NCI-H146 treated with DMSO at 0.1 percent for 48 hours (cell line): ENCODE results near the gene ADGRA3.
"Not testable (repeated sequence)": the region's sequence is repeated elsewhere in the genome, so short reads cannot be mapped to it uniquely, and the experiment has no call there.

Experiments
- DNase-seq: peaks from one replicate; lab custom pipeline; 2025; ENCODE audit not compliant: unreplicated experiment; lab: John Stamatoyannopoulos, UW

Gene ADGRA3

GRCh38 chr4:22482250-22483127, 33.4 kb downstream of the ADGRA3 start:
- DNase-seq: no peak

DNA sequence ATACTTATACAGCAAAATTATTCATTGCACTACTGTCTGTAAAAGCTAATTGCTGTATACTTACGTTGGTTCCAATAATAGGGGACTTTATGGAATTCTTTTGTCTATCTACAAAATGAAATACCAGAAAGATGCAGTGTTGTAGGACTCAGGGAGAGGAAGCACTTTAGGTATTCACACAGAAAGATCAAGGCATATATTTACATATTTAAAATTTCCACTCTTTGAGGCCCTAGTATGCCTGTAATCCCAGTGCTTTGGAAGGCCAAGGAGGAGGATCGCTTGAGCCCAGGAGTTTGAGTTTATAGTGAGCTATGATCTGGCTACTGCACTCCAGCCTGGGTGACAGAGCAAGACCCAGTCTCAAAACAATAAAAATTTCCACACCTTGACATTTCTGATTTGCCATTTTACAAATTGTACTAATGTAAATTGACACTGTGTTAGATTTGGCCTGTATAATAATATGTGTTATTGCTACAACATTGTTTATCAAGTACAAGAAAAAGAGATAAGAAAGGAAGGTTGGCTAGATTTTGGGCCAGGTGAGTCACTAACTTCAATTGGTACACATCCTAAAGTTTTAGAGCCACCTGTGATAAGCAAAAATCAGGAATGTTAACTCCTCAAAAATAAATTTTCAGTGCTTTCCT, 35.1 kb downstream of the ADGRA3 start:
- no peak for DNase-seq

GRCh38 chr4:22478426-22478825, 37.4 kb downstream of the ADGRA3 start:
- no peak for DNase-seq

DNA sequence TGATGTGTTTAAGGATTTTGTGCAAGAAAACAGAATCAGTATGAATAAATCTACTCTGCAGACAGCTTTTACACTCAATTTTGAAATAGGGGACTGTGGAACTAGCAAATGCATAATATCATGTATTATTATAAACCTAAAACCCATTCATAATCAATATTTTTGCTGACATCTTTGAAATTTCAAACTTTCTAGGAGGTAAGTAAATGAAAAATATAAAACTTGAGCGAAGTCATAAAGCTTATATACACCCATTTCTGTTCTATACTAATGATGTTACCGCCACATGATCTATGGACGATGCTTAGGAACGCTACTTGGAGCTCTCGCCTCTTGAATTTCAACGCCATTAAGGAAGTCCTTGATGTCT, 38.1 kb downstream of the ADGRA3 start:
- no peak for DNase-seq

DNA sequence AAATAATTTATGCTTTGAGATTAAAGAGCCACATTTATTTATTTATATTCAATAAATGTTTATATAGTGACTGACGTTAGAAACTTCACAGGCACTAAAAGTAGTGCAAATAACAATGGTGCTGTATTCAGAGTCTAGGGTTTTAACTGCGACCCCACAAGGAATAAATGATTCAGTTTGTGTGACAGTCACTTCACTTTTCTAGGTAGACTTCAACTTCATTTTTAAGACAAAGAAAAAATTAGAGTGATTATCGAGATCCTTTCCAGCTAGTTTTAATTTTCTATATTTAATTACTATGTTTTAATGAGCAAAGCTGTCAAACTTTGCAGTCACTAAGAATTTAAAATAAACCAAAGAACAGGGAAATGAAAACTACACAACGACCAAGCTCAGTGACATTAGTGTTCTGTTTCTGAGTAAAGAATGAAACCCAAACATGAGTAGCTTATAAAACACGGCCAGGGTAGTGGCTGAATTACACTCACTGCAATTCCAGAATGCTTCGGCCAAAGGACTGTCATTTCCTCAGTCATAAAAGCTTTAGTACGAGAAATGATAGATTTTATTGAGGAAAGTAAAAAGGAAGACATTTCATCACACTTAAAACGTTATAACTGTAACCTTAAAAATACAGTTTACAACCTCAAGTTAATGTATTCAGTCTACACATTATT, 38.6 kb downstream of the ADGRA3 start:
- no peak for DNase-seq

- DNase-seq: no peak
Observed at GRCh38 chr4:22476011-22476410, 39.9 kb downstream of the ADGRA3 start.

DNA sequence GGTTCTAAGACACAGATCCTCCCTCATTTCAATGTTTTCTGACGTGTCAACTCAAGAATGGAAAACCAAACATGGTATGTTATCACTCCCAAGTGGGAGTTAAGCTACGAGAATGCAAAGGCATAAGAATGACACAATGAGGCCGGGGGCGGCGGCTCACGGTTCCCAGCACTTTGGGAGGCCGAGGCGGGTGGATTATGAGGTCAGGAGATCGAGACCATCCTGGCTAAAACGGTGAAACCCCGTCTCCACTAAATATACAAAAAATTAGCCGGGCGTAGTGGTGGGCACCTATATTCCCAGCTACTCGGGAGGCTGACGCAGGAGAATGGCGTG, 40.6 kb downstream of the ADGRA3 start:
- DNase-seq: not testable (repeated sequence)

DNA sequence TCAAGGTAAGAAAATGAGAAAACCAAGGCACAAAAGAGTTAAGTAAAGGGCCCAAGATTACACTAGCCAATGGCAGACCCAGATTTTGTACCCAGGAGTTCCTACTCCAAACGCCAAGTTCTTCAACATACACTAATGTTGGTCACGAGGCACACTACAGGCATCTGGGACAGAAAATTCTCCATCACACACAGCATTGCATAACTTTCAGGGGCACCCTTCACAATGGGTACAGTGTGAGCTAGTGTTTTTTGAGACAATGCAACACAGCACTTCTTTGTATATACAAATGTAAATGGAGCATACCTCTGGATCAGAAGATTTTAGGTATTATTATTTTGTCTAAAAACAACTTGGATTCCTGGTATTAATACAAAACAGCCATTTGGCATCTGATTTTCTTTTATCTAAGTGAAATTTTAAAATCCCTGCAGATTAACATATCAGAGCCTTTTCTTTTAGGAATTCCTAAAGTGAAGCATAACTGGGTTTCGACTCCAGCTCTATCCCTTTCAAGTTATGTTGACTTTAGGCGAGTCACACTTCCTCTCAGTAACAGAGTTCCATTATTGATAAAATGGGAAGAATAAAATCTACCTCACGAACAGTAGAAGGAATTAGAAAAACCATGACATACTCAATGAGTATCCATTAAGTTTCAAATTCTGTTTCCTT, 41.1 kb downstream of the ADGRA3 start:
- no peak for DNase-seq

- no peak for DNase-seq
Observed at GRCh38 chr4:22473268-22473667, 42.6 kb downstream of the ADGRA3 start.

GRCh38 chr4:22471999-22472461, 43.8 kb downstream of the ADGRA3 start:
- no peak for DNase-seq

- no peak for DNase-seq
Observed at GRCh38 chr4:22471419-22471818, 44.4 kb downstream of the ADGRA3 start.

GRCh38 chr4:22466581-22466980, 49.3 kb downstream of the ADGRA3 start:
- DNase-seq: no peak

GRCh38 chr4:22465996-22466395, 49.9 kb downstream of the ADGRA3 start:
- DNase-seq: no peak

- no peak for DNase-seq
Observed at GRCh38 chr4:22465349-22465748, 50.5 kb downstream of the ADGRA3 start.

GRCh38 chr4:22463179-22463578, 52.7 kb downstream of the ADGRA3 start:
- DNase-seq: no peak

DNA sequence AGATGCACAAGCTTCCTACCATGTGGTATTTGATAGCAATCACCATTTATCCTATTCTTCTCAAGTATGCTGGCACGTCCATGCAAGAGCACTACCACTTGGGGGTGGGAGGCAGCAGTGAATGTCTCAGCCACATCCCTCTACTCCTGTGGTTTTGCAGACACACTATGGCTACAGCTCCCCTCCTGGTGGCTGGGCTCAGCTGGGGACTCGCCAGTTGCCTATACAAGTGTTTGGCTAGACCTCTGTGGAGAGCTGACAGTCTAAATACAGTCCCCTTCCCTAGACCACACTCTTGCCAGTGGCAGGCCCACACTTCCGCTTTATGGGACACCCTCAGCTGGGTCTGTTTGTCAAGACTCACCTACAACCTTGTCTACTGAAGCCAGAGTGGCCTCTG, 53.2 kb downstream of the ADGRA3 start:
- no peak for DNase-seq

- no peak for DNase-seq
Observed at GRCh38 chr4:22460266-22460665, 55.6 kb downstream of the ADGRA3 start.

DNA sequence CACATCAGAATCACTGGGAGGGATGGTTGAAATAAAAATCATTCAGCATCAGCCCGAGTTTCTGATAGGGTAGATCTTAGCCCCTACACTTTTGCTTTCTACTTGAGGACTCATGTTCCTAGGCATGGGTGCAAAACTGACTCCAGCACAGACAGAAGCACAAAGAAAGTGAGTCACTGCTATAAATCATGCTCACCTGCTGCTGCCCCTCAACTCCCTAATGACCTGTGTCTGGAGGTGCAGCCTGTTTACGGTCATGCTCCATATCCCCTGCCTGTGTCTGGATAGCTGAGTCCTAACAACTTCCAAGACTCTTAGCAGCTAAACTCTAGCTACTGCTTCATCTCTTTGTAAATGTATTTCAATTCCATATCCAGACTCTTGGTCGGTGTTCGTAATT, 57.8 kb downstream of the ADGRA3 start:
- DNase-seq: no peak

DNA sequence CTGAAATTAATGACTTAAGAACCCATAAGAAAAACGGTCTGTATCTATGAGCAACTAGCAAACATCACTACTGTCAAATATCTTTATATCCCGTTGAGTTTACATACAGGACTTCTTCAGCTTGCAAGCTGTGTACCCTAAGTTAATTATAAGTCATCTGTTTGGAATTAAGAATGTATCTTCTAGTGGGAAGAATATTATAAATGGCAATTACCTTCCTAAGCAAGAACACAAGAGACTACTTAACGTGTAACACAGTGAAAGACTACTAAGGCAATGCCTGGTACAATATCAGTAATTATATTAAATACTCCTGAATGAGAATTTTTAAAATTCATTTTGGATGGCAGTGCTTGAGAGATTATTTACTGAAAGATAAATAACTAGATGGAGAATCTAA, 58.5 kb downstream of the ADGRA3 start:
- DNase-seq: no peak

GRCh38 chr4:22456291-22456690, 59.6 kb downstream of the ADGRA3 start:
- DNase-seq: no peak

- DNase-seq: no peak
Observed at GRCh38 chr4:22454955-22455354, 60.9 kb downstream of the ADGRA3 start.
